MM.1S (cell line): ENCODE results near the gene LILRB1.
"Not testable (repeated sequence)": the region's sequence is repeated elsewhere in the genome, so short reads cannot be mapped to it uniquely, and the experiment has no call there.

Source experiments
- DNase-seq: peaks from one replicate; pipeline ENCODE4 v3.0.0-alpha.2; 2015
- H2AFZ ChIP-seq: fragments of 300-600 bp; sonication (generic); 2 replicates; pipeline ENCODE4 v1.6.0; 2016; ENCODE audit warnings: antibody characterized with exemption, low read length
- H3F3A ChIP-seq: fragments of 300-600 bp; sonication (generic); 2 replicates; pipeline ENCODE4 v1.6.1; 2016; ENCODE audit warnings: mild to moderate bottlenecking, antibody characterized with exemption, low read length, moderate library complexity, mixed read lengths; ENCODE audit not compliant: insufficient read depth
- H3K27ac ChIP-seq: fragments of 300-600 bp; sonication (generic); 2 replicates; pipeline ENCODE4 v1.5.1; 2016; ENCODE audit warnings: mild to moderate bottlenecking, low read length
- H3K27me3 ChIP-seq: fragments of 300-600 bp; sonication (generic); replicated peaks from 2 replicates; pipeline ENCODE4 v1.6.0; 2016; ENCODE audit warnings: low read length; ENCODE audit not compliant: insufficient read depth
- H3K36me3 ChIP-seq: fragments of 300-600 bp; sonication (generic); replicated peaks from 2 replicates; pipeline ENCODE4 v1.6.1; 2016; ENCODE audit warnings: mild to moderate bottlenecking, low read length, mixed read lengths; ENCODE audit not compliant: insufficient read depth
- H3K4me1 ChIP-seq: fragments of 300-600 bp; sonication (generic); 2 replicates; pipeline ENCODE4 v1.6.1; 2016; ENCODE audit warnings: low read length, mixed read lengths
- H3K4me2 ChIP-seq: fragments of 300-600 bp; sonication (generic); 2 replicates; pipeline ENCODE4 v1.6.0; 2016; ENCODE audit warnings: low read depth, low read length
- H3K4me3 ChIP-seq: fragments of 300-600 bp; sonication (generic); 2 replicates; pipeline ENCODE4 v1.5.1; 2016; ENCODE audit warnings: low read length, mixed read lengths
- H3K79me2 ChIP-seq: fragments of 300-600 bp; sonication (generic); 2 replicates; pipeline ENCODE4 v1.6.1; 2016; ENCODE audit warnings: mixed run types, low read length, mixed read lengths
- H3K9ac ChIP-seq: fragments of 300-600 bp; sonication (generic); 2 replicates; pipeline ENCODE4 v1.6.1; 2016; ENCODE audit warnings: low read length, mixed read lengths
- H3K9me2 ChIP-seq: fragments of 300-600 bp; sonication (generic); replicated peaks from 2 replicates; pipeline ENCODE4 v1.6.1; 2016; ENCODE audit warnings: mild to moderate bottlenecking, low read length, mixed read lengths; ENCODE audit not compliant: insufficient read depth
- H3K9me3 ChIP-seq: fragments of 300-600 bp; sonication (generic); replicated peaks from 2 replicates; pipeline ENCODE4 v1.6.1; 2016; ENCODE audit warnings: mild to moderate bottlenecking, low read length, mixed read lengths; ENCODE audit not compliant: insufficient read depth
- H4K20me1 ChIP-seq: fragments of 300-600 bp; sonication (generic); 2 replicates; pipeline ENCODE4 v1.6.1; 2016; ENCODE audit warnings: mild to moderate bottlenecking, low read length, moderate library complexity, mixed read lengths; ENCODE audit not compliant: insufficient read depth
- CTCF ChIP-seq: fragments of 300-600 bp; sonication (generic); IDR thresholded peaks from 2 replicates; pipeline ENCODE4 v1.5.1; 2016; ENCODE audit warnings: antibody characterized with exemption, low read length, mixed read lengths
- EZH2 ChIP-seq: fragments of 300-600 bp; sonication (generic); optimal IDR thresholded peaks from 2 replicates; pipeline ENCODE3; 2017; ENCODE audit warnings: low read depth, mild to moderate bottlenecking, antibody characterized with exemption, low read length, mixed read lengths
- EZH2phosphoT487 ChIP-seq: fragments of 300-600 bp; sonication (generic); IDR thresholded peaks from 2 replicates; pipeline ENCODE4 v1.6.1; 2018; ENCODE audit warnings: antibody characterized with exemption, low read length

LILRB1 gene

GRCh38 chr19:54633401-54633800 lies 3.1 kb downstream of the LILRB1 start:
- TF ChIP-seq EZH2phosphoT487 (no peak), EZH2 (no peak), CTCF (no peak)

GRCh38 chr19:54636081-54636480 lies 5.8 kb downstream of the LILRB1 start:
- H3K27ac ChIP-seq, H3K4me1 ChIP-seq, H3K36me3 ChIP-seq, H4K20me1 ChIP-seq, H3K9me2 ChIP-seq, H3K4me3 ChIP-seq, H3K4me2 ChIP-seq, H3K79me2 ChIP-seq, DNase-seq, H3K9ac ChIP-seq, H3K9me3 ChIP-seq, H3F3A ChIP-seq, H2AFZ ChIP-seq: not testable (repeated sequence)
- peaks cover 79% of the 10 kb centered on the region for H3K27me3 ChIP-seq

More at GRCh38 chr19:54633401-54633800, 3.1 kb downstream of the LILRB1 start:
- Histone ChIP-seq H3K79me2 (no peaks in the 10 kb centered on the region), H3K9ac (no peak overlapping the region), H3K4me1 (no peaks in the 10 kb centered on the region), H3K27ac (no peak overlapping the region), H3K4me3 (no peak overlapping the region), H3K27me3 (peaks cover 78% of the 10 kb centered on the region), H3K9me2 (no peaks in the 10 kb centered on the region), H3F3A (no peaks in the 10 kb centered on the region), H2AFZ (no peak overlapping the region), H3K36me3 (no peaks in the 10 kb centered on the region), H4K20me1 (no peaks in the 10 kb centered on the region), H3K9me3 (no peaks in the 10 kb centered on the region), H3K4me2 (no peak overlapping the region)
- DNase-seq: no peak

- H3K79me2 ChIP-seq: no peaks in the 10 kb centered on the region
- H2AFZ ChIP-seq: no peak overlapping the region
- no peak for DNase-seq
- no peak overlapping the region for H3K9ac ChIP-seq
- TF ChIP-seq CTCF (no peak), EZH2phosphoT487 (no peak), EZH2 (no peak)
- peaks cover 70% of the 10 kb centered on the region for H3K27me3 ChIP-seq
- no peaks in the 10 kb centered on the region for H3K36me3 ChIP-seq
- no peak overlapping the region for H3K27ac ChIP-seq
- H3K9me3 ChIP-seq: no peaks in the 10 kb centered on the region
- H3K4me1 ChIP-seq: no peaks in the 10 kb centered on the region
- H3K4me2 ChIP-seq: no peak overlapping the region
- no peaks in the 10 kb centered on the region for H4K20me1 ChIP-seq
- no peaks in the 10 kb centered on the region for H3F3A ChIP-seq
- H3K9me2 ChIP-seq: no peaks in the 10 kb centered on the region
- H3K4me3 ChIP-seq: no peak overlapping the region
Measured at GRCh38 chr19:54638683-54639082, 8.4 kb downstream of the LILRB1 start.

- H3K9me2 ChIP-seq, DNase-seq, H3K9ac ChIP-seq, H3K79me2 ChIP-seq, H3F3A ChIP-seq, H2AFZ ChIP-seq, H3K4me3 ChIP-seq, H3K4me1 ChIP-seq, H4K20me1 ChIP-seq, H3K27ac ChIP-seq, H3K36me3 ChIP-seq, H3K4me2 ChIP-seq, H3K9me3 ChIP-seq: not testable (repeated sequence)
- peaks cover 79% of the 10 kb centered on the region for H3K27me3 ChIP-seq
Measured at GRCh38 chr19:54642953-54643352, 12.7 kb downstream of the LILRB1 start.

- not testable (repeated sequence) for H3K27ac ChIP-seq, H3K4me3 ChIP-seq, H3K9me2 ChIP-seq, H3K79me2 ChIP-seq, H3K4me1 ChIP-seq, H3K9me3 ChIP-seq, H3K9ac ChIP-seq, H4K20me1 ChIP-seq, H3K4me2 ChIP-seq, H3F3A ChIP-seq, H3K36me3 ChIP-seq, DNase-seq, H2AFZ ChIP-seq
- H3K27me3 ChIP-seq: peaks cover 79% of the 10 kb centered on the region
Measured at GRCh38 chr19:54643583-54643982, 13.3 kb downstream of the LILRB1 start.
